Thymus (tissue), 11 donors: ENCODE data around the gene PCDHA6. TPM values are rescaled to one million over a fixed set of nuclear protein-coding genes. Genes with fewer than 3 reads are reported as not detected.
"Not testable (repeated sequence)": the region's sequence is repeated elsewhere in the genome, so short reads cannot be mapped to it uniquely, and the experiment has no call there.

Experiments used
- DNase-seq, 9 donors: peaks; one replicate each; pipeline ENCODE4 v3.0.0-alpha.2; 2013; ENCODE audit warnings: low spot score in 9 of 9, low read depth in 6 of 9, missing footprints in 1 of 9
- H3K27ac ChIP-seq, 2 donors: one replicate each; pipeline ENCODE4 v1.5.1; 2013; ENCODE audit warnings: control low read depth in 1 of 2, low read depth in 1 of 2, low read length in 1 of 2, mild to moderate bottlenecking in 1 of 2, moderate library complexity in 1 of 2
- H3K27me3 ChIP-seq, 2 donors: one replicate each; pipeline ENCODE4 v1.5.1; 2013; ENCODE audit warnings: low read length in 1 of 2; ENCODE audit not compliant: control insufficient read depth in 2 of 2, insufficient read depth in 1 of 2
- H3K36me3 ChIP-seq, 2 donors: one replicate each; pipeline ENCODE4 v1.5.1; 2013; ENCODE audit warnings: low read length in 1 of 2, mild to moderate bottlenecking in 1 of 2, moderate library complexity in 1 of 2; ENCODE audit not compliant: control insufficient read depth in 2 of 2, insufficient read depth in 2 of 2
- H3K4me1 ChIP-seq, 2 donors: one replicate each; pipeline ENCODE4 v1.5.1; 2013; ENCODE audit warnings: low read length in 2 of 2; ENCODE audit not compliant: control insufficient read depth in 2 of 2, insufficient read depth in 2 of 2
- H3K4me3 ChIP-seq, 2 donors: one replicate each; pipeline ENCODE4 v1.5.1; 2013; ENCODE audit warnings: low read length in 2 of 2, control low read depth in 1 of 2, mild to moderate bottlenecking in 1 of 2
- H3K9me3 ChIP-seq, 2 donors: one replicate each; pipeline ENCODE4 v1.5.1; 2013; ENCODE audit warnings: low read length in 1 of 2, mild to moderate bottlenecking in 1 of 2; ENCODE audit not compliant: control insufficient read depth in 2 of 2, insufficient read depth in 1 of 2
- WGBS: extraction: QIAGEN DNeasy Blood & Tissue Kit; methylation state at CpG from one replicate; pipeline ENCODE4 v1.1.7; 2013; 5-methylcytosine and 5-hydroxymethylcytosine counted together
- polyA plus RNA-seq: library from polyadenylated mRNA; stranded (reverse); fragments of 200-250 nt; gene quantifications from one replicate; pipeline ENCODE4 v1.2.3, GENCODE V29; 2013
- total RNA-seq: library from RNA; stranded (reverse); fragments of 120-200 nt; gene quantifications from one replicate; pipeline ENCODE4 v1.2.4, GENCODE V29; 2013
- donor health status: healthy.

PCDHA6 gene
- total and polyA plus RNA-seq, 2 donors = 0.05 TPM

DNA sequence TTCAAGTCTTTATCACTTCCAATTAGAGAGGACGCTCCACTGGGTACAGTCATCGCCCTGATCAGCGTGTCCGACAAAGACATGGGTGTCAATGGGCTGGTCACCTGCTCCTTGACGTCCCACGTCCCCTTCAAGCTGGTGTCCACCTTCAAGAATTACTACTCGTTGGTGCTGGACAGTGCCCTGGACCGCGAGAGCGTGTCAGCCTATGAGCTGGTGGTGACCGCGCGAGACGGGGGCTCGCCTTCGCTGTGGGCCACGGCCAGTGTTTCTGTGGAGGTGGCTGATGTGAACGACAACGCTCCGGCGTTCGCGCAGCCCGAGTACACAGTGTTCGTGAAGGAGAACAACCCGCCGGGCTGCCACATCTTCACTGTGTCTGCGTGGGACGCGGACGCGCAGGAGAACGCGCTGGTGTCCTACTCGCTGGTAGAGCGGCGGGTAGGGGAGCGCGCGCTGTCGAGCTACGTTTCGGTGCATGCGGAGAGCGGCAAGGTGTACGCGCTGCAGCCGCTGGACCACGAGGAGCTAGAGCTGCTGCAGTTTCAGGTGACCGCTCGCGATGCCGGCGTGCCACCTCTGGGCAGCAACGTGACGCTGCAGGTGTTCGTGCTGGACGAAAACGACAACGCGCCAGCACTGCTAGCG is 19.4 kb upstream of the PCDHA6 start:
- H3K9me3 ChIP-seq = peaks cover 0 to 22% of the 10 kb centered on the region in 2 donors
- H3K36me3 ChIP-seq, DNase-seq, H3K27me3 ChIP-seq, H3K4me1 ChIP-seq, H3K27ac ChIP-seq, H3K4me3 ChIP-seq: not testable (repeated sequence)
- WGBS = 74% methylated on average over 62 of the region's 62 CpGs

DNA sequence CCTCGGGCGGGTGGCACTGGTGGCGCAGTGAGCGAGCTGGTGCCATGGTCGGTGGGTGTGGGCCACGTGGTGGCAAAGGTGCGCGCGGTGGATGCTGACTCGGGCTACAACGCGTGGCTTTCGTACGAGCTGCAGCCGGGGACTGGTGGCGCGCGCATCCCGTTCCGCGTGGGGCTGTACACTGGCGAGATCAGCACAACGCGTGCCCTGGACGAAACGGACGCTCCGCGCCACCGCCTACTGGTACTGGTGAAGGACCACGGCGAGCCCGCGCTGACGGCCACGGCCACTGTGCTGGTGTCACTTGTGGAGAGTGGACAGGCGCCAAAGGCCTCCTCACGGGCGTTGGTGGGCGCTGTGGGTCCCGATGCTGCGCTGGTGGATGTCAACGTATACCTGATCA is 18.9 kb upstream of the PCDHA6 start:
- H3K36me3 ChIP-seq = no peaks in the 10 kb centered on the region
- H3K27ac ChIP-seq = no peak overlapping the region
- no peak overlapping the region for H3K4me3 ChIP-seq
- H3K27me3 ChIP-seq = no peaks in the 10 kb centered on the region
- DNase-seq = no peak
- WGBS = 76% methylated on average over 43 of the region's 43 CpGs
- H3K4me1 ChIP-seq = no peaks in the 10 kb centered on the region
- peaks cover 0 to 22% of the 10 kb centered on the region in 2 donors for H3K9me3 ChIP-seq

DNA sequence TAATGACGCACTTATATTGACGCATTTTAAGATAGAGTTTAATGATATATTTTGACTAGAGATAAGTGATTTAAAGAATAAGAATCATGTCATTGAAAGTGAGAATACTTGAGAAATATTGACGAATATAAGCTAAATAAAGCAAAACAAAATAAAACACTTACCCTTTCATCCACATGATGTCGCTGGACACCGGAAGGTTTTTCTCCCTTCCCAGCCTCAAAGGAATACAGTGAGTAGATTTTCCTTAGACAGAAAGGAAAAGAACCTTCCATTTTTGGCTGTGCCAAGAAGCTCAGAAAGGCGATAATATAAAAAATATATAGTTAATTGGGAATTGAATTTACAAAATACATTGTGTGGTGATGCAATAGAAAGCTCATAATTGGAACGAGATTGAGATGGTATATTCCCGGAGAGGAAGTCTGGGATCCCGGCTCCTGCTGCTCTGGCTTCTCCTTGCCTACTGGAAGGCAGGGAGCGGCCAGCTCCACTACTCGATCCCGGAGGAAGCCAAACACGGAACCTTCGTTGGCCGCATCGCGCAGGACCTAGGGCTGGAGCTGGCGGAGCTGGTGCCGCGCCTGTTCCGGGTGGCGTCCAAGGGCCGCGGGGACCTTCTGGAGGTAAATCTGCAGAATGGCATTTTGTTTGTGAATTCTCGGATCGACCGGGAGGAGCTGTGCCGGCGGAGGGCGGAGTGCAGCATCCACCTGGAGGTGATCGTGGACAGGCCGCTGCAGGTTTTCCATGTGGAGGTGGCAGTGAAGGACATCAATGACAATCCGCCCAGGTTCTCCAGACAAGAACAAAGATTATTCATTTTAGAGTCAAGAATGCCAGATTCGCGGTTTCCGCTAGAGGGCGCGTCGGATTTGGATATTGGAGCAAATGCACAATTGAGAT is 6.1 kb upstream of the PCDHA6 start, which contains the start of gene PCDHA5:
Gene PCDHA5 (plus strand): TSS at position 239 of the 906 bp plus-strand sequence.
- DNase-seq = peak in 1 of 9 donors; percentile 16
- Histone ChIP-seq H3K9me3 (peaks cover 5 to 20% of the 10 kb centered on the region in 2 donors), H3K36me3 (no peaks in the 10 kb centered on the region), H3K27me3 (peaks cover 0 to 3% of the 10 kb centered on the region in 2 donors), H3K27ac (no peak within 1 kb of the TSS), H3K4me1 (no peaks in the 10 kb centered on the region), H3K4me3 (no peak within 1 kb of the TSS)
- 39% methylated on average over 39 of the region's 39 CpGs for WGBS

DNA sequence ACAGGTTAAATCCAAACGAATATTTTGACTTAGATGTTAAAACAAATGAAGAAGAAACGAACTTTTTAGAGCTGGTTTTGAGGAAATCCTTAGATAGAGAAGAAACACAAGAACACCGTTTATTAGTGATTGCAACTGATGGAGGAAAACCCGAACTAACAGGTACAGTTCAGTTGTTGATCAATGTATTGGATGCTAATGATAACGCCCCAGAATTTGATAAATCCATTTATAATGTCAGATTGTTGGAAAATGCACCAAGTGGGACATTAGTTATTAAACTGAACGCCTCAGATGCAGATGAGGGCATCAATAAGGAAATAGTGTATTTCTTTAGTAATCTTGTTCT is 5.5 kb upstream of the PCDHA6 start:
- DNase-seq = peak in 1 of 9 donors; percentile 13
- Histone ChIP-seq H3K36me3 (no peaks in the 10 kb centered on the region), H3K27ac (no peak overlapping the region), H3K4me1 (no peaks in the 10 kb centered on the region), H3K27me3 (peaks cover 0 to 3% of the 10 kb centered on the region in 2 donors), H3K9me3 (peaks cover 5 to 20% of the 10 kb centered on the region in 2 donors), H3K4me3 (no peak overlapping the region)
- 31% methylated on average over 6 of the region's 6 CpGs for WGBS

DNA sequence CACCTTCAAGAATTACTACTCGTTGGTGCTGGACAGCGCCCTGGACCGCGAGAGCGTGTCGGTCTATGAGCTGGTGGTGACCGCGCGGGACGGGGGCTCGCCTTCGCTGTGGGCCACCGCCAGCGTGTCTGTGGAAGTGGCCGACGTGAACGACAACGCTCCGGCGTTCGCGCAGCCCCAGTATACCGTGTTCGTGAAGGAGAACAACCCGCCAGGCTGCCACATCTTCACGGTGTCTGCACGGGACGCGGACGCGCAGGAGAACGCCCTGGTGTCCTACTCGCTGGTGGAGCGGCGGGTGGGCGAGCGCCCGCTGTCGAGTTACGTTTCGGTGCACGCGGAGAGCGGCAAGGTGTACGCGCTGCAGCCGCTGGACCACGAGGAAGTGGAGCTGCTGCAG is 4.8 kb upstream of the PCDHA6 start:
- not testable (repeated sequence) for H3K27ac ChIP-seq, H3K4me1 ChIP-seq, DNase-seq, H3K27me3 ChIP-seq, H3K36me3 ChIP-seq, H3K4me3 ChIP-seq
- WGBS = 67% methylated on average over 48 of the region's 48 CpGs
- peaks cover 5 to 20% of the 10 kb centered on the region in 2 donors for H3K9me3 ChIP-seq

DNA sequence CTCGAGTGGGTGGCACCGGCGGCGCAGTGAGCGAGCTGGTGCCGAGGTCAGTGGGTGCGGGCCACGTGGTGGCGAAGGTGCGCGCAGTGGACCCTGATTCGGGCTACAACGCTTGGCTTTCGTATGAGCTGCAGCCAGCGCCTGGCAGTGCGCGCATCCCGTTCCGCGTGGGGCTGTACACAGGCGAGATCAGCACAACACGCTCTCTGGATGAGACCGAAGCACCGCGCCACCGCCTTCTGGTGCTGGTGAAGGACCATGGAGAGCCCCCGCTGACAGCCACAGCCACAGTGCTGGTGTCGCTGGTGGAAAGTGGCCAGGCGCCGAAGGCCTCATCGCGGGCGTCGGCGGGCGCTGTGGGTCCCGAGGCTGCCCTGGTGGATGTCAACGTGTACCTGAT is 4.3 kb upstream of the PCDHA6 start:
- no peak for DNase-seq
- peaks cover 0 to 8% of the 10 kb centered on the region in 2 donors for H3K27me3 ChIP-seq
- H3K27ac ChIP-seq = no peak overlapping the region
- no peaks in the 10 kb centered on the region for H3K36me3 ChIP-seq
- WGBS = 64% methylated on average over 38 of the region's 38 CpGs
- H3K4me1 ChIP-seq = no peaks in the 10 kb centered on the region
- H3K4me3 ChIP-seq = no peak overlapping the region
- H3K9me3 ChIP-seq = peaks cover 5 to 20% of the 10 kb centered on the region in 2 donors

DNA sequence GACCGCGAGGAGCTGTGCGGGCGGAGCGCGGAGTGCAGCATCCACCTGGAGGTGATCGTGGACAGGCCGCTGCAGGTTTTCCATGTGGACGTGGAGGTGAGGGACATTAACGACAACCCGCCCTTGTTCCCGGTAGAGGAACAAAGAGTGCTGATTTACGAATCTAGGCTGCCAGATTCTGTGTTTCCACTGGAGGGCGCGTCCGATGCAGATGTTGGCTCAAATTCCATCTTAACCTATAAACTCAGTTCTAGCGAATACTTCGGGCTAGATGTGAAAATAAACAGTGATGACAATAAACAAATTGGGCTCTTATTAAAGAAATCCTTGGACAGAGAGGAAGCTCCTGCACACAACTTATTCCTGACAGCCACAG is 590 bp downstream of the PCDHA6 start:
- 26% methylated on average over 18 of the region's 18 CpGs for whole genome bisulfite sequencing
- Histone ChIP-seq H3K27ac (no peak overlapping the region), H3K4me1 (no peaks in the 10 kb centered on the region), H3K4me3 (no peak overlapping the region), H3K36me3 (no peaks in the 10 kb centered on the region), H3K27me3 (peaks cover 0 to 7% of the 10 kb centered on the region in 2 donors), H3K9me3 (peaks cover 8 to 13% of the 10 kb centered on the region in 2 donors)
- DNase-seq = no peak

DNA sequence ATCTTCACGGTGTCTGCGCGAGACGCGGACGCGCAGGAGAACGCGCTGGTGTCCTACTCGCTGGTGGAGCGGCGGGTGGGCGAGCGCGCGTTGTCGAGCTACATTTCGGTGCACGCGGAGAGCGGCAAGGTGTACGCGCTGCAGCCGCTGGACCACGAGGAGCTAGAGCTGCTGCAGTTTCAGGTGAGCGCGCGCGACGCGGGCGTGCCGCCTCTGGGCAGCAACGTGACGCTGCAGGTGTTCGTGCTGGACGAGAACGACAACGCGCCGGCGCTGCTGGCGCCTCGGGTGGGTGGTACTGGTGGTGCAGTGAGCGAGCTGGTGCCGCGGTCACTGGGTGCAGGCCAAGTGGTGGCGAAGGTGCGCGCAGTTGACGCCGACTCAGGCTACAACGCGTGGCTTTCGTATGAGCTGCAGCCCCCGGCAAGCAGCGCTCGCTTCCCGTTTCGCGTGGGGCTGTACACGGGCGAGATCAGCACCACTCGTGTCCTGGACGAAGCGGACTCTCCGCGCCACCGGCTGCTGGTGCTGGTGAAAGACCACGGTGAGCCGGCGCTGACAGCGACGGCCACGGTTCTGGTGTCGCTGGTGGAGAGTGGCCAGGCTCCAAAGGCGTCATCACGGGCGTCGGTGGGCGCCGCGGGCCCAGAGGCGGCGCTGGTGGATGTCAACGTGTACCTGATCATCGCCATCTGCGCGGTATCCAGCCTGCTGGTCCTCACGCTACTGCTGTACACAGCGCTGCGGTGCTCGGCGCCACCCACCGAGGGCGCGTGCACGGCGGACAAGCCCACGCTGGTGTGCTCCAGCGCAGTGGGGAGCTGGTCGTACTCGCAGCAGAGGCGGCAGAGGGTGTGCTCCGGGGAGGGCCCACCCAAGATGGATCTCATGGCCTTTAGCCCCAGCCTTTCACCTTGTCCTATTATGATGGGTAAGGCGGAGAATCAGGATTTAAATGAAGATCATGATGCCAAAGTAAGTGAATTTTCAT is 2.0 kb downstream of the PCDHA6 start:
- not testable (repeated sequence) for H3K4me3 ChIP-seq, H3K36me3 ChIP-seq, H3K4me1 ChIP-seq, H3K27ac ChIP-seq, DNase-seq, H3K27me3 ChIP-seq
- peaks cover 4 to 12% of the 10 kb centered on the region in 2 donors for H3K9me3 ChIP-seq
- 58% methylated on average over 106 of the region's 106 CpGs for WGBS
